ENCODE results near the gene TMEM263.

Gene TMEM263

DNA sequence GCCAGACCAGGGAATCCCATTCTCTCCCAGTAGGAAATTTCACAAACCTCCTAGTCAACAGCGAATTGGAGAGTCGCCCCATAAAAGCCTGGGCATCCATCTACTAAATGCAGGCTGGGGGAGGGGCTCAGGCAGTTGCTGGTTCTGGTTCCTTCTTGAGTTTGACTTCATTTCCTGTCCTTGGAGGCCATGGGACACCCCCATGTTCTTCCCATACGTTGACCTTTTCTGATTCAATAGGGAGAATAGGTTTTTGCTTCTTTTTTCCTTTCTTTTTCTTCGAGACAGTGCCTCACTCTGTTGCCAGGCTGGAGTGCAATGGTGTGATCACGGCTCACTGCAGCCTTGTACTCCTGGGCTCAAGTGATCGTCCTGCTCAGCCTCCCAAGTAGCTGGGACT is 44.1 kb upstream of the TMEM263 start:
- DNase-seq, result no peak
- H3K27ac ChIP-seq (ENCODE audit: insufficient read depth in 1 of 2, low read depth in 1 of 2, low read length in 2 of 2, poor library complexity in 1 of 2, severe bottlenecking in 2 of 2), result no peak overlapping the region
- peaks cover 0 to 7% (median 3%) of the 10 kb centered on the region in 4 experiments for H3K4me1 ChIP-seq (ENCODE audit: control extremely low read depth in 1 of 4, control insufficient read depth in 4 of 4, insufficient read depth in 4 of 4, low read length in 3 of 4)
- WGBS (ENCODE audit: insufficient coverage), result 95% methylated on average over 4 of the region's 6 CpGs
- POLR2A ChIA-PET, result no interaction called here
- no peak overlapping the region for H3K4me3 ChIP-seq (ENCODE audit: control insufficient read depth in 1 of 7, extremely low read depth in 1 of 7, insufficient read depth in 4 of 7, low read depth in 2 of 7, low read length in 6 of 7)
- H3K36me3 ChIP-seq (ENCODE audit: control insufficient read depth in 4 of 4, insufficient read depth in 4 of 4, low read length in 3 of 4), result no peaks in the 10 kb centered on the region
- peaks cover 18 to 94% (median 58%) of the 10 kb centered on the region in 5 experiments for H3K27me3 ChIP-seq (replicated peaks in 2 of 5; ENCODE audit: control insufficient read depth in 4 of 5, insufficient read depth in 5 of 5, low read length in 4 of 5)
- H3K9me3 ChIP-seq (ENCODE audit: control extremely low read depth in 1 of 5, control insufficient read depth in 4 of 5, insufficient read depth in 2 of 5, low read depth in 1 of 5, low read length in 4 of 5), result peaks cover 0 to 4% (median 2%) of the 10 kb centered on the region in 5 experiments
- CTCF ChIA-PET, result interaction anchor here (0.6 to 3.5 kb wide), 3 partner anchors 8 to 14 kb away, joined by 3 to 13 read pairs (median 11); no protein-coding TSS in a partner anchor

DNA sequence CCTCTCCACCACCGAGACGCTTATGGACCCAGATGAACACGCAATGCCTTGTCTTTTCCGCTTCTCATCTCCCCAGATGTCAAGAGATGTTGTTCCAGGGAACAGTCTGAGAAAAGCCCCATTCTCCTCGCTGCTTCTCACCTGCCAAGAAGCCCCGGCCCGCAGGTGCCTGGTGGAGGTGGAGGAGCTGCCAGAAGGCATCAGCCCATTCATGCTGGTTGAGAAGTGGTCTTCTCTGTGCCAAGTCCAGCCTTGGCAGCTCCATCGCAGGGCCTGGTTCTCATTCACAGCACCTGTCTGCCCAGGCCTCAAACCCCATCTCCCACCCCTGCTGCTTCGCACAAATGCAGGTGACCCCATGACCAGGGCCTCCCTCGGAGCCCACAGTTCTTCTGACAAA is 42.3 kb upstream of the TMEM263 start:
- ChIA-PET POLR2A (no interaction called here), CTCF (interaction anchor here (3.5 kb wide), 1 partner anchor 11 kb away, joined by 11 read pairs; no protein-coding TSS in a partner anchor)
- WGBS (ENCODE audit: insufficient coverage), result 94% methylated on average over 10 of the region's 10 CpGs

DNA sequence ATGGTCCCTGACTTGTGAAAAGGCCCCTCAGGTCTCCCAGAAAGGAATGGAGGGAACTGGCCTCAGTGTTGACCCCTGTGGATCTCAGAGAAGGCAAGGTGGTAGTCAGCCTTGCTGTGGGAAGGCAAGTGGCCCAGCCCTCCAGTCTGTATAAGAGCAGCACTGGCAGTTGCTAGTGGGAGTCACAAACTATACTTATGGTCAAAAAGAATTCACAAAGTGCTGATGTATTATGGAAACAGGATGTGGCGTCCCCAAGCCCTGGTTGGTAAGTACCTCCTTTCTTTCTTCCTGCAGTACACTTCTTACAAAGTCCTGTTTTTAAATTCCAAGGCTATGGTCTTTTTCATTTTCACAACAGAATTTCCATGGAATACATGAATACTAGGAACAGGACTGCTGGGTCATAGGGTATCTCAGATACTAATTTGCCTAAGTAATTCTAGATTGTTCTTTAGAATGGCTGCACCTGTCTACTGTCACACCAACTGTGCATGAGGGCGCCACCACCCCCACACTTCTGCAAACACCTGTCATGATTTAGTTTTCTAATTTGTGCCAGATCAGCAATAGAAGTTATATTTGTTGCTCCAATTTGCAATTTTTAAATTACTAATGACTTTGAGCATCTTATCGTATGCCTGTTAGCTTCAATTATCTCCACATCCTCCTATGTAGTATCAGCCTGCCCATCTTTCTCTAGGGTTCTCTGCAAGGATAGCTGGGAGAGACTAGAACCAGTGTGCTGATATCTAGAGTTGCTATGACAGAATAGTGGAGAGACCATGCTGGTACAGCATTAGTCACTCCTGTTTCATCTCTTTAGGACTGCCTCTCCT is 40.7 kb upstream of the TMEM263 start:
- Histone ChIP-seq H3K9me3 (ENCODE audit: control extremely low read depth in 1 of 5, control insufficient read depth in 4 of 5, insufficient read depth in 2 of 5, low read depth in 1 of 5, low read length in 4 of 5) (no peaks in the 10 kb centered on the region), H3K36me3 (ENCODE audit: control insufficient read depth in 4 of 4, insufficient read depth in 4 of 4, low read length in 3 of 4) (no peaks in the 10 kb centered on the region), H3K27ac (ENCODE audit: insufficient read depth in 1 of 2, low read depth in 1 of 2, low read length in 2 of 2, poor library complexity in 1 of 2, severe bottlenecking in 2 of 2) (no peak overlapping the region), H3K4me3 (ENCODE audit: control insufficient read depth in 1 of 7, extremely low read depth in 1 of 7, insufficient read depth in 4 of 7, low read depth in 2 of 7, low read length in 6 of 7) (no peak overlapping the region), H3K27me3 (replicated peaks in 2 of 5; ENCODE audit: control insufficient read depth in 4 of 5, insufficient read depth in 5 of 5, low read length in 4 of 5) (peaks cover 31 to 93% (median 53%) of the 10 kb centered on the region in 5 experiments), H3K4me1 (ENCODE audit: control extremely low read depth in 1 of 4, control insufficient read depth in 4 of 4, insufficient read depth in 4 of 4, low read length in 3 of 4) (peaks cover 0 to 7% (median 3%) of the 10 kb centered on the region in 4 experiments)
- ChIA-PET CTCF (interaction anchor here (1.1 to 2.1 kb wide), 2 partner anchors 18 to 528 kb away, joined by 3 to 7 read pairs; no protein-coding TSS in a partner anchor), POLR2A (no interaction called here)
- DNase-seq, result peak in 1 of 3 donors; percentile 43
- 83% methylated on average over 1 of the region's 3 CpGs for WGBS (ENCODE audit: insufficient coverage)

More for the DNA sequence above, 42.3 kb upstream of the TMEM263 start:
- Histone ChIP-seq H3K27me3 (replicated peaks in 2 of 5; ENCODE audit: control insufficient read depth in 4 of 5, insufficient read depth in 5 of 5, low read length in 4 of 5) (peaks cover 25 to 93% (median 52%) of the 10 kb centered on the region in 5 experiments), H3K4me3 (ENCODE audit: control insufficient read depth in 1 of 7, extremely low read depth in 1 of 7, insufficient read depth in 4 of 7, low read depth in 2 of 7, low read length in 6 of 7) (no peak overlapping the region), H3K36me3 (ENCODE audit: control insufficient read depth in 4 of 4, insufficient read depth in 4 of 4, low read length in 3 of 4) (no peaks in the 10 kb centered on the region), H3K9me3 (ENCODE audit: control extremely low read depth in 1 of 5, control insufficient read depth in 4 of 5, insufficient read depth in 2 of 5, low read depth in 1 of 5, low read length in 4 of 5) (no peaks in the 10 kb centered on the region), H3K4me1 (ENCODE audit: control extremely low read depth in 1 of 4, control insufficient read depth in 4 of 4, insufficient read depth in 4 of 4, low read length in 3 of 4) (peaks cover 0 to 7% (median 3%) of the 10 kb centered on the region in 4 experiments), H3K27ac (ENCODE audit: insufficient read depth in 1 of 2, low read depth in 1 of 2, low read length in 2 of 2, poor library complexity in 1 of 2, severe bottlenecking in 2 of 2) (no peak overlapping the region)
- DNase-seq, result no peak

DNA sequence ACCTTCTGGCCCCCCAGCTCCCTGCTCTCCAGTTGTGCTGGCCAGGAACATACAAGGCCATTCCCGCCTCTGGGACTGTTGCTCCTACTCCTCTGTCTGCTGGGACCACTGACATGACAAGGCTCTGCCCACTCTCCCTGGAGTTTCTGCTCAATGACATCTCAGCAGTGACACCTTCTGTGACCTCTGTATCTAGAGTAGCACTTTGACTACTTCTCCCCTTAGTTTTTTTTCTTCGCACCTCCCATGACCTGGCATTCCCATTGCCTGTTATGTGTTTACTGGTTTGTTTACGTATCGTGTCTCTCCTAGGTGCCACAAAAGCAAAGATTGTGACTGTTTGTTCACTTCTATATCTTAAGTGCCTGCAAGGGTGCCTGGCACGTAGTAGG is 40.1 kb upstream of the TMEM263 start:
- DNase-seq, result no peak
- Histone ChIP-seq H3K36me3 (ENCODE audit: control insufficient read depth in 4 of 4, insufficient read depth in 4 of 4, low read length in 3 of 4) (no peaks in the 10 kb centered on the region), H3K27ac (ENCODE audit: insufficient read depth in 1 of 2, low read depth in 1 of 2, low read length in 2 of 2, poor library complexity in 1 of 2, severe bottlenecking in 2 of 2) (no peak overlapping the region), H3K27me3 (replicated peaks in 2 of 5; ENCODE audit: control insufficient read depth in 4 of 5, insufficient read depth in 5 of 5, low read length in 4 of 5) (peaks cover 31 to 92% (median 55%) of the 10 kb centered on the region in 5 experiments), H3K9me3 (ENCODE audit: control extremely low read depth in 1 of 5, control insufficient read depth in 4 of 5, insufficient read depth in 2 of 5, low read depth in 1 of 5, low read length in 4 of 5) (no peaks in the 10 kb centered on the region), H3K4me3 (ENCODE audit: control insufficient read depth in 1 of 7, extremely low read depth in 1 of 7, insufficient read depth in 4 of 7, low read depth in 2 of 7, low read length in 6 of 7) (no peak overlapping the region), H3K4me1 (ENCODE audit: control extremely low read depth in 1 of 4, control insufficient read depth in 4 of 4, insufficient read depth in 4 of 4, low read length in 3 of 4) (peaks cover 0 to 5% (median 1%) of the 10 kb centered on the region in 4 experiments)
- 100% methylated on average over 1 of the region's 5 CpGs for WGBS (ENCODE audit: insufficient coverage)
- ChIA-PET POLR2A (no interaction called here), CTCF (interaction anchor here (2.1 kb wide), 1 partner anchor 529 kb away, joined by 7 read pairs; no protein-coding TSS in a partner anchor)

DNA sequence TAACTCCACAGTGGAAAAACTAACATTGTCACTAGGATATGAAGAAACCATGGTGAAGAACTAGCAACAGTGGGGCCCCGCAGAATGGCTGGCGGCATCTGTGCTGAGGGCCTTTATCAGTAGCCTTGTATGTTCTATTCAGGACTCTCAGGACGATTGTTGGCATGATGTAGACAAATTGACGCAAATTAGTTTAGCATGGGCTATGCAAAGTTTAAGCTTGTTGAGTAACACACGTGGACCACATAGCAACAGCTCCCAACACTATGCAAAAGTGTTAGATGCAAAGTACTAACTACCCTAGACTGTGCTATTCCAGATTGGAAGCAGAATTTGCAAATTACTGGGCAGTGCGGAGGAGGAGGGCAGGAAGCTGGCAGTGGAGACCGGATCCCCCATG is 38.2 kb upstream of the TMEM263 start:
- Histone ChIP-seq H3K4me1 (ENCODE audit: control extremely low read depth in 1 of 4, control insufficient read depth in 4 of 4, insufficient read depth in 4 of 4, low read length in 3 of 4) (peaks cover 0 to 5% (median 1%) of the 10 kb centered on the region in 4 experiments), H3K27me3 (replicated peaks in 2 of 5; ENCODE audit: control insufficient read depth in 4 of 5, insufficient read depth in 5 of 5, low read length in 4 of 5) (peaks cover 29 to 91% (median 55%) of the 10 kb centered on the region in 5 experiments), H3K36me3 (ENCODE audit: control insufficient read depth in 4 of 4, insufficient read depth in 4 of 4, low read length in 3 of 4) (no peaks in the 10 kb centered on the region), H3K9me3 (ENCODE audit: control extremely low read depth in 1 of 5, control insufficient read depth in 4 of 5, insufficient read depth in 2 of 5, low read depth in 1 of 5, low read length in 4 of 5) (no peaks in the 10 kb centered on the region), H3K4me3 (ENCODE audit: control insufficient read depth in 1 of 7, extremely low read depth in 1 of 7, insufficient read depth in 4 of 7, low read depth in 2 of 7, low read length in 6 of 7) (no peak overlapping the region), H3K27ac (ENCODE audit: insufficient read depth in 1 of 2, low read depth in 1 of 2, low read length in 2 of 2, poor library complexity in 1 of 2, severe bottlenecking in 2 of 2) (no peak overlapping the region)
- peak in 1 of 3 donors; percentile 13 for DNase-seq
- 63% methylated on average over 7 of the region's 7 CpGs for WGBS (ENCODE audit: insufficient coverage)
- ChIA-PET POLR2A (no interaction called here), CTCF (interaction anchor here (0.7 to 4.2 kb wide), 6 partner anchors 8 to 560 kb away, joined by 3 to 32 read pairs (median 4); partner anchors contain the start of gene POLR3B)

DNA sequence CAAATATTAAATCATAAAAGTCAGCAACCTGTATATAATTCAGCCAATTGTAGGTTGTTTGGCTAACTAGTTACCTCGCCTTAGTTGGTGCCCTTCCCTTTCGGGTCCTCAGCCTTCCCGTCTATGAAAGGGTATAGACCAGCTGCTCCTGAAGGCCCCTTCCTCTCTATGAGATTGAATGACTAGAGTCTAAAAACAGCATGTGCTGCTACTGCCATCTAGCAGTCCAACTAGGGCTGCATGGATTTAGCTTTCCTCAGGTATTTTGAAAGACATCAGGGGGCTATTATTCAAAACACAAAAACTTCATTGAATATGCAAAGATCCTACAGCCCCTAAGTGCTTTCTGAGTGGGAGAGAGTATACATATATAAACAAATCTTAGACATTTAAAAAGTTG is 37.0 kb upstream of the TMEM263 start:
- WGBS (ENCODE audit: insufficient coverage), result 0% methylated on average over 3 of the region's 3 CpGs
- Histone ChIP-seq H3K36me3 (ENCODE audit: control insufficient read depth in 4 of 4, insufficient read depth in 4 of 4, low read length in 3 of 4) (no peaks in the 10 kb centered on the region), H3K27ac (ENCODE audit: insufficient read depth in 1 of 2, low read depth in 1 of 2, low read length in 2 of 2, poor library complexity in 1 of 2, severe bottlenecking in 2 of 2) (no peak overlapping the region), H3K9me3 (ENCODE audit: control extremely low read depth in 1 of 5, control insufficient read depth in 4 of 5, insufficient read depth in 2 of 5, low read depth in 1 of 5, low read length in 4 of 5) (peaks cover 0 to 7% (median 3%) of the 10 kb centered on the region in 5 experiments), H3K27me3 (replicated peaks in 2 of 5; ENCODE audit: control insufficient read depth in 4 of 5, insufficient read depth in 5 of 5, low read length in 4 of 5) (peaks cover 35 to 91% (median 52%) of the 10 kb centered on the region in 5 experiments), H3K4me3 (ENCODE audit: control insufficient read depth in 1 of 7, extremely low read depth in 1 of 7, insufficient read depth in 4 of 7, low read depth in 2 of 7, low read length in 6 of 7) (no peak overlapping the region), H3K4me1 (ENCODE audit: control extremely low read depth in 1 of 4, control insufficient read depth in 4 of 4, insufficient read depth in 4 of 4, low read length in 3 of 4) (peaks cover 0 to 5% (median 1%) of the 10 kb centered on the region in 4 experiments)
- CTCF ChIA-PET, result interaction anchor here (0.7 to 4.2 kb wide), 11 partner anchors 8 to 561 kb away, joined by 3 to 32 read pairs (median 6); partner anchors contain the start of gene POLR3B
- POLR2A ChIA-PET, result no interaction called here
- DNase-seq, result peak; percentile 27 to 37 (median 35)
